ENCODE results near the gene C16orf95. TPM values are rescaled to one million over a fixed set of nuclear protein-coding genes. Genes with fewer than 3 reads are reported as not detected.

Gene C16orf95
- total RNA-seq, 1 experiment from 2014 or later: 6.0 TPM

- POLR2A ChIA-PET: no interaction called here
Observed at GRCh38 chr16:87266846-87267245, 50.3 kb downstream of the C16orf95 start.

GRCh38 chr16:87265261-87265660, 51.9 kb downstream of the C16orf95 start:
- no peak for DNase-seq (ENCODE audit: low read depth, low spot score)
- ATAC-seq: no peak
- Histone ChIP-seq H3K36me3 (ENCODE audit: control insufficient read depth, insufficient read depth, low read length) (no peaks in the 10 kb centered on the region), H3K4me1 (ENCODE audit: control insufficient read depth, insufficient read depth, low read length) (no peaks in the 10 kb centered on the region), H3K9me3 (ENCODE audit: control insufficient read depth, insufficient read depth, low read depth, low read length) (no peaks in the 10 kb centered on the region), H3K27me3 (ENCODE audit: control insufficient read depth, insufficient read depth, low read length) (no peaks in the 10 kb centered on the region), H3K27ac (ENCODE audit: low read length) (no peak overlapping the region), H3K4me3 (ENCODE audit: low read depth in 2 of 2, low read length in 2 of 2) (no peak overlapping the region)
- in situ Hi-C loops (cut with HindIII; ENCODE audit: low pct_unique_long_range_greater_than_20kb, low sequenced_read_pairs) (no loop called here), intact Hi-C loops (cut with micrococcal nuclease; ENCODE audit: unreplicated experiment) (no loop called here)
- no TSS peak for BruUV-seq (replicated peaks)
- TF ChIP-seq POLR2AphosphoS5 (IDR thresholded peaks at IDR 0.05; ENCODE audit: low read depth, low read length) (no peak), SIN3A (IDR thresholded peaks at IDR 0.05; ENCODE audit: borderline replicate concordance, insufficient read depth, low read depth, low read length) (no peak), REST (IDR thresholded peaks at IDR 0.05; ENCODE audit: insufficient read depth in 1 of 2, low read depth in 2 of 2, low read length in 1 of 2) (no peak), TCF7L2 (IDR thresholded peaks at IDR 0.05; ENCODE audit: low read depth, low read length) (no peak)
- TF ChIP-seq, protein P1, sequence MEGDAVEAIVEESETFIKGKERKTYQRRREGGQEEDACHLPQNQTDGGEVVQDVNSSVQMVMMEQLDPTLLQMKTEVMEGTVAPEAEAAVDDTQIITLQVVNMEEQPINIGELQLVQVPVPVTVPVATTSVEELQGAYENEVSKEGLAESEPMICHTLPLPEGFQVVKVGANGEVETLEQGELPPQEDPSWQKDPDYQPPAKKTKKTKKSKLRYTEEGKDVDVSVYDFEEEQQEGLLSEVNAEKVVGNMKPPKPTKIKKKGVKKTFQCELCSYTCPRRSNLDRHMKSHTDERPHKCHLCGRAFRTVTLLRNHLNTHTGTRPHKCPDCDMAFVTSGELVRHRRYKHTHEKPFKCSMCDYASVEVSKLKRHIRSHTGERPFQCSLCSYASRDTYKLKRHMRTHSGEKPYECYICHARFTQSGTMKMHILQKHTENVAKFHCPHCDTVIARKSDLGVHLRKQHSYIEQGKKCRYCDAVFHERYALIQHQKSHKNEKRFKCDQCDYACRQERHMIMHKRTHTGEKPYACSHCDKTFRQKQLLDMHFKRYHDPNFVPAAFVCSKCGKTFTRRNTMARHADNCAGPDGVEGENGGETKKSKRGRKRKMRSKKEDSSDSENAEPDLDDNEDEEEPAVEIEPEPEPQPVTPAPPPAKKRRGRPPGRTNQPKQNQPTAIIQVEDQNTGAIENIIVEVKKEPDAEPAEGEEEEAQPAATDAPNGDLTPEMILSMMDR (IDR thresholded peaks at IDR 0.05): no peak
- ChIA-PET POLR2A (no interaction called here), CTCF (no interaction called here)

More at GRCh38 chr16:87266846-87267245, 50.3 kb downstream of the C16orf95 start:
- no peak for TF ChIP-seq TCF7L2 (IDR thresholded peaks at IDR 0.05; ENCODE audit: low read depth, low read length)
- TF ChIP-seq, protein P1 (IDR thresholded peaks at IDR 0.05): no peak
- TF ChIP-seq SIN3A (IDR thresholded peaks at IDR 0.05; ENCODE audit: borderline replicate concordance, insufficient read depth, low read depth, low read length): no peak
- no peak for TF ChIP-seq REST (IDR thresholded peaks at IDR 0.05; ENCODE audit: insufficient read depth in 1 of 2, low read depth in 2 of 2, low read length in 1 of 2)
- no peak for TF ChIP-seq POLR2AphosphoS5 (IDR thresholded peaks at IDR 0.05; ENCODE audit: low read depth, low read length)
- Histone ChIP-seq H3K27ac (ENCODE audit: low read length) (no peak overlapping the region), H3K4me1 (ENCODE audit: control insufficient read depth, insufficient read depth, low read length) (no peaks in the 10 kb centered on the region), H3K9me3 (ENCODE audit: control insufficient read depth, insufficient read depth, low read depth, low read length) (no peaks in the 10 kb centered on the region), H3K36me3 (ENCODE audit: control insufficient read depth, insufficient read depth, low read length) (no peaks in the 10 kb centered on the region), H3K4me3 (ENCODE audit: low read depth in 2 of 2, low read length in 2 of 2) (no peak overlapping the region), H3K27me3 (ENCODE audit: control insufficient read depth, insufficient read depth, low read length) (no peaks in the 10 kb centered on the region)
- ATAC-seq: no peak
- in situ Hi-C loops (cut with HindIII; ENCODE audit: low pct_unique_long_range_greater_than_20kb, low sequenced_read_pairs) (no loop called here), intact Hi-C loops (cut with micrococcal nuclease; ENCODE audit: unreplicated experiment) (no loop called here)
- no TSS peak for BruUV-seq (replicated peaks)
- CTCF ChIA-PET: no interaction called here
- no peak for DNase-seq (ENCODE audit: low read depth, low spot score)
